K562 (cell line): Measurements from ENCODE around the gene SLC3A2. TPM values are rescaled to one million over a fixed set of nuclear protein-coding genes. Genes with fewer than 3 reads are reported as not detected.

Source experiments
- AFF4 ChIP-seq: sonication (generic); formaldehyde crosslinking; IDR thresholded peaks from 2 replicates; pipeline ENCODE4 v1.8.0; 2023; ENCODE audit warnings: mild to moderate bottlenecking, missing genetic modification reagents
- ETV6 ChIP-seq, 3 experiments: fragments of 150-350 bp in 1 of 3; sonication (generic) in 1 of 3; formaldehyde crosslinking in 1 of 3; IDR thresholded peaks; 2 replicates each; pipeline versions ENCODE4 v1.6.1 to v1.8.0; 2014 to 2022; ENCODE audit warnings: borderline replicate concordance in 2 of 3, low read depth in 2 of 3, antibody characterized with exemption in 1 of 3, low read length in 1 of 3, mild to moderate bottlenecking in 1 of 3, missing genetic modification reagents in 1 of 3
- HDAC1 ChIP-seq, 2 experiments: fragments of 450-650 bp; IDR thresholded peaks; 2 replicates each; pipeline ENCODE4 v1.6.1; 2016 to 2017; ENCODE audit warnings: inconsistent platforms in 1 of 2, mild to moderate bottlenecking in 1 of 2, moderate library complexity in 1 of 2
- KHSRP ChIP-seq: fragments of 450-650 bp; IDR thresholded peaks from 2 replicates; pipeline ENCODE4 v1.6.1; 2017
- LARP7 ChIP-seq: fragments of 450-650 bp; IDR thresholded peaks from 2 replicates; pipeline ENCODE4 v1.6.1; 2016
- MAFF ChIP-seq: IDR thresholded peaks from 2 replicates; pipeline ENCODE4 v1.6.1; 2012; ENCODE audit warnings: low read length, improper control_type of control experiment
- NFE2 ChIP-seq: IDR thresholded peaks from 2 replicates; pipeline ENCODE4 v1.6.1; 2014; ENCODE audit warnings: antibody characterized with exemption, low read depth
- SMC3 ChIP-seq: conservative IDR thresholded peaks from 2 replicates; pipeline ENCODE4 v1.6.1; 2011; ENCODE audit warnings: low read depth, low read length, improper control_type of control experiment; ENCODE audit not compliant: insufficient read depth
- SUPT5H ChIP-seq: fragments of 450-650 bp; IDR thresholded peaks from 2 replicates; pipeline ENCODE4 v1.6.1; 2016
- TEAD4 ChIP-seq, 2 experiments: sonication (generic) in 1 of 2; formaldehyde crosslinking in 1 of 2; IDR thresholded peaks; 2 replicates each; pipeline versions ENCODE4 v1.6.1 to v1.8.0; 2012 to 2022; ENCODE audit warnings: borderline replicate concordance in 1 of 2, inconsistent platforms in 1 of 2, low read length in 1 of 2, mild to moderate bottlenecking in 1 of 2, missing genetic modification reagents in 1 of 2
- TGIF2 ChIP-seq: sonication (generic); formaldehyde crosslinking; IDR thresholded peaks from 2 replicates; pipeline ENCODE4 v1.8.1; 2022; ENCODE audit warnings: mild to moderate bottlenecking, missing genetic modification reagents, moderate library complexity
- ZKSCAN1 ChIP-seq: fragments of 150-350 bp; IDR thresholded peaks from 2 replicates; pipeline ENCODE4 v1.6.1; 2016; ENCODE audit warnings: low read depth, low read length
- ZNF583 ChIP-seq: fragments of 250-450 bp; sonication (Bioruptor Pico); IDR thresholded peaks from 2 replicates; pipeline ENCODE4 v1.4.0; 2020
- polyA plus RNA-seq, 8 experiments: library from polyadenylated mRNA; depleted of rRNA in 4 of 8; stranded (reverse) in 5 of 8; unstranded in 3 of 8; fragments of >200 nt; fragmentation: Nextera tagmentation in 2 of 8; fragmentation: Illumina TruSeq in 1 of 8; extraction: Ambion mirVana in 2 of 8; extraction: Trizol in 1 of 8; gene quantifications; 2 replicates each; pipeline versions ENCODE4 v1.2.1 to v1.2.3, GENCODE V29; 2011 to 2014; ENCODE audit warnings: inconsistent platforms in 1 of 8, missing spikeins in 1 of 8
- total RNA-seq, 7 experiments: library from RNA; depleted of rRNA in 6 of 7; stranded (reverse); fragments of >200 nt in 6 of 7; fragmentation: Illumina TruSeq in 2 of 7; extraction: Trizol in 2 of 7; gene quantifications; 2 replicates each; pipeline versions ENCODE4 v1.2.1 to v1.2.3, GENCODE V29; 2011 to 2021; ENCODE audit warnings: low replicate concordance in 1 of 7
- TF ChIP-seq, protein P1 (sequence below): sonication (generic); IDR thresholded peaks from 2 replicates; pipeline ENCODE4 v1.6.1; 2016

Gene SLC3A2
- total and polyA plus RNA-seq, 9 of the 15 experiments (the other 6 are each of a cell fraction or from before 2014, with no cell fraction given), result 20.0 to 296 (median 214) TPM

DNA sequence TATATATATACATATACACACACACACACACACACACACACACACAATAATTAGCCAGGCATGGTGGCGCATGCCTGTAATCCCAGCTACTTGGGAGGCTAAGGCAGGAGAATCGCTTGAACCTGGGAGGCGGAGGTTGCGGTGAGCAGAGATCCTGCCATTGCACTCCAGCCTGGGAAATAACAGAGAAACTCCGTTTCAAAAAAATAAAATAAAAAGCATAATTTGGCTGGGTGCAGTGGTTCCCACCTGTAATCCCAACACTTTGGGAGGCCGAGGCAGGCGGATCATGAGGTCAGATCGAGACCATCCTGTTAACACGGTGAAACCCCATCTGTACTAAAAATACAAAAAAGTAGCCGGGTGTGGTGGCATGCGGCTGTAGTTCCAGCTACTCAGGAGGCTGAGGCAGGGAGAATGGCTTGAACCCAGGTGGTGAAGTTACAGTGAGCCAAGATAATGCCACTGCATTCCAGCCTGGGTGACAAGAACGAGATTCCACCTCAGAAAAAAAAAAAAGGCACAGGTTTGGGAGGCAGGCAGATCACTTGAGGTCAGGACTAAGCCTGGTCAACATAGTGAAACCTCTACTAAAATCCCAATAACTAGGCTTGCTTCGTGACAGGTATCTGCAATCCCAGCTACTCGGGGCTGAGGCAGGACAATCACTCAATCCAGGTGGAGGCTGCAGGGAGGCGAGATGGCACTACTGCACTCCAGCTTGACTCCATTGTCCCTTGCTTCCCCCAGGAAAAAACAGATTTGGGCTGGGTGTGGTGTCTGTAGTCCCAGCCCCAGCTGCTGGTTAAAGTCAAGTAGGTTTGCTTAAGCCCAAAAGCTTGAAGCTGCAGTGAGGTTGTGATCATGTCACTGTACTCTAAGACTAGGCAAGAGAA lies 29.5 kb upstream of the SLC3A2 start (continued):
- TF ChIP-seq HDAC1 (IDR thresholded peaks at IDR 0.05) (peak in 1 of 2 experiments; percentile 10; a peak in 1 of 4 replicates), NFE2 (no peak), ZNF583 (CRISPR knock-in tag) (no peak), ZKSCAN1 (peak; percentile 9; the same call in 1 of the 2 replicates), SMC3 (0 out of 2 replicates have a peak, but pooled peaks have one; percentile 8), SUPT5H (peak; percentile 96), TEAD4 (IDR thresholded peaks at IDR 0.05; ENCODE audit: low read length) (peak; percentile 54), TEAD4 (CRISPR knock-in tag; IDR thresholded peaks at IDR 0.05; ENCODE audit: borderline replicate concordance) (no peak), KHSRP (peak; percentile 63), AFF4 (CRISPR knock-in tag) (peak; percentile 80), LARP7 (no peak), TGIF2 (CRISPR knock-in tag) (peak; percentile 65; the same call in 1 of the 2 replicates), MAFF (peak; percentile 13; the same call in 1 of the 2 replicates), ETV6 (IDR thresholded peaks at IDR 0.05; ENCODE audit: borderline replicate concordance in 1 of 2, low read depth in 2 of 2, low read length in 1 of 2) (peak in 1 of 2 experiments; percentile 28; a peak in 1 of 4 replicates), ETV6 (CRISPR knock-in tag; IDR thresholded peaks at IDR 0.05; ENCODE audit: borderline replicate concordance) (no peak)
- TF ChIP-seq, protein P1, sequence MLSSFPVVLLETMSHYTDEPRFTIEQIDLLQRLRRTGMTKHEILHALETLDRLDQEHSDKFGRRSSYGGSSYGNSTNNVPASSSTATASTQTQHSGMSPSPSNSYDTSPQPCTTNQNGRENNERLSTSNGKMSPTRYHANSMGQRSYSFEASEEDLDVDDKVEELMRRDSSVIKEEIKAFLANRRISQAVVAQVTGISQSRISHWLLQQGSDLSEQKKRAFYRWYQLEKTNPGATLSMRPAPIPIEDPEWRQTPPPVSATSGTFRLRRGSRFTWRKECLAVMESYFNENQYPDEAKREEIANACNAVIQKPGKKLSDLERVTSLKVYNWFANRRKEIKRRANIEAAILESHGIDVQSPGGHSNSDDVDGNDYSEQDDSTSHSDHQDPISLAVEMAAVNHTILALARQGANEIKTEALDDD, result peak; percentile 94
